ENCODE results near the gene LRRC46.

GRCh38 chr17:47856830-47857229, 25.4 kb downstream of the LRRC46 start:
- TF ChIP-seq CTCF (conservative IDR thresholded peaks at IDR 0.05 in 1 of 2, IDR thresholded peaks at IDR 0.05 in 1 of 2; ENCODE audit: extremely low read depth in 1 of 2, insufficient read depth in 1 of 2, low read depth in 1 of 2, low read length in 2 of 2) (no peak), EZH2 (IDR thresholded peaks at IDR 0.05; ENCODE audit: borderline replicate concordance, low read length) (no peak)

Data from mammary epithelial cell (primary cell).